Testis (tissue), 3 donors: ENCODE data around the gene STAC2. TPM values are rescaled to one million over a fixed set of nuclear protein-coding genes. Genes with fewer than 3 reads are reported as not detected.

ENCODE experiments used
- DNase-seq: peaks from one replicate; pipeline ENCODE4 v3.0.0-alpha.2; 2019
- H3K27ac ChIP-seq, 2 donors: fragments of 200-600 bp; sonication (generic); one replicate each; pipeline ENCODE4 v1.5.1; 2019
- H3K27me3 ChIP-seq: fragments of 200-600 bp; sonication (generic); one replicate; pipeline ENCODE4 v1.5.1; 2019
- H3K36me3 ChIP-seq: fragments of 200-600 bp; sonication (generic); one replicate; pipeline ENCODE4 v1.5.1; 2017; ENCODE audit warnings: low read depth; ENCODE audit errors: missing control alignments
- H3K4me1 ChIP-seq: fragments of 200-600 bp; sonication (generic); one replicate; pipeline ENCODE4 v1.5.1; 2019
- H3K4me3 ChIP-seq, 2 donors: fragments of 200-600 bp; sonication (generic); one replicate each; pipeline ENCODE4 v1.5.1; 2017 to 2019
- H3K9me3 ChIP-seq: fragments of 200-600 bp; sonication (generic); one replicate; pipeline ENCODE4 v1.5.1; 2017
- POLR2A ChIP-seq: fragments of 450-650 bp; IDR thresholded peaks from one replicate; pipeline ENCODE4 v1.6.1; 2017; ENCODE audit warnings: antibody characterized with exemption, mild to moderate bottlenecking, moderate library complexity
- WGBS, 2 donors: methylation state at CpG; one replicate each; pipeline ENCODE4 v1.1.5; 2018; 5-methylcytosine and 5-hydroxymethylcytosine counted together
- intact Hi-C: fragments of 100-400 bp; cut with DNase I; formaldehyde crosslinking; loops from one replicate; pipeline ENCODE4 v1.15.1; 2023; ENCODE audit warnings: low total_unique reads
- polyA plus RNA-seq: library from polyadenylated mRNA; stranded (reverse); fragments of 350-450 nt; fragmentation: Illumina TruSeq; extraction: RNeasy Lipid Tissue Mini Kit (QIAGEN cat#74804); gene quantifications from one replicate; pipeline ENCODE4 v1.2.3, GENCODE V29; 2014; ENCODE audit warnings: low read depth, low replicate concordance; ENCODE audit not compliant: insufficient read depth
- total RNA-seq, 2 donors: library from RNA; depleted of rRNA; stranded (reverse); fragments of >200 nt; gene quantifications; one replicate each; pipeline ENCODE4 v1.2.3, GENCODE V29; 2016
- TF ChIP-seq, protein P1 (sequence below), 3 experiments: fragments of 450-650 bp in 2 of 3; fragments of 200-600 bp in 1 of 3; sonication (generic) in 1 of 3; IDR thresholded peaks; one replicate each; pipeline ENCODE4 v1.5.1; 2016 to 2019; ENCODE audit warnings: antibody characterized with exemption in 3 of 3, mild to moderate bottlenecking in 2 of 3, moderate library complexity in 1 of 3

The STAC2 gene
- total and polyA plus RNA-seq, 3 donors from 2014 or later, result 0.24 to 1.1 (median 0.37) TPM

GRCh38 chr17:39244016-39244599 is 18.4 kb upstream of the STAC2 start:
- Histone ChIP-seq H3K27ac (no peak overlapping the region), H3K36me3 (no peaks in the 10 kb centered on the region), H3K4me1 (no peaks in the 10 kb centered on the region), H3K27me3 (no peaks in the 10 kb centered on the region), H3K9me3 (no peaks in the 10 kb centered on the region), H3K4me3 (no peak overlapping the region)
- no peak for DNase-seq
- intact Hi-C loops, result no loop called here
- WGBS, 2 donors, result 42 to 55% methylated on average over 8 to 11 of the region's 11 CpGs
- TF ChIP-seq POLR2A, result no peak
- TF ChIP-seq, protein P1, sequence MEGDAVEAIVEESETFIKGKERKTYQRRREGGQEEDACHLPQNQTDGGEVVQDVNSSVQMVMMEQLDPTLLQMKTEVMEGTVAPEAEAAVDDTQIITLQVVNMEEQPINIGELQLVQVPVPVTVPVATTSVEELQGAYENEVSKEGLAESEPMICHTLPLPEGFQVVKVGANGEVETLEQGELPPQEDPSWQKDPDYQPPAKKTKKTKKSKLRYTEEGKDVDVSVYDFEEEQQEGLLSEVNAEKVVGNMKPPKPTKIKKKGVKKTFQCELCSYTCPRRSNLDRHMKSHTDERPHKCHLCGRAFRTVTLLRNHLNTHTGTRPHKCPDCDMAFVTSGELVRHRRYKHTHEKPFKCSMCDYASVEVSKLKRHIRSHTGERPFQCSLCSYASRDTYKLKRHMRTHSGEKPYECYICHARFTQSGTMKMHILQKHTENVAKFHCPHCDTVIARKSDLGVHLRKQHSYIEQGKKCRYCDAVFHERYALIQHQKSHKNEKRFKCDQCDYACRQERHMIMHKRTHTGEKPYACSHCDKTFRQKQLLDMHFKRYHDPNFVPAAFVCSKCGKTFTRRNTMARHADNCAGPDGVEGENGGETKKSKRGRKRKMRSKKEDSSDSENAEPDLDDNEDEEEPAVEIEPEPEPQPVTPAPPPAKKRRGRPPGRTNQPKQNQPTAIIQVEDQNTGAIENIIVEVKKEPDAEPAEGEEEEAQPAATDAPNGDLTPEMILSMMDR (IDR thresholded peaks at IDR 0.05), result no peak

DNA sequence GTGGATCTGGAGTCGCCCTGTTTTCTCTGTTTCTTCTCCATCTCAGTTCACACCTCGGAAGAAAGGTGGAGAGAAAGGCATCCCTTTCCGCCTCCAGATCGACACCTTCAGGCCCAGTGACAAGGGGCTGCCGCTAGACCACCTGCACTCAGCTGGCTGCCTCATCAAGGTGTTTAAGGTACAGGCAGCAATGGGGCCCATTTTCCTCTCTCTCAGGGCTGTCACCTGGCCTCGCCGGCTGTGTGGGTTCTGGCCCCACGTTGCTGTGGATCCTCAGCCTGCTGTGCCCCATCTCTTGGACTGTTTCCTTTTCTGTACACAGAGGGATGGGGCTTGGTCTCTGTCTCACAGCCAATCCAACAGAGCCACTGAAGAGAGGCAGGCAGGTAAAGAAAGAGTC is 17.4 kb upstream of the STAC2 start:
- WGBS, 2 donors, result 80 to 86% methylated on average over 6 to 8 of the region's 8 CpGs
- DNase-seq, result no peak
- TF ChIP-seq POLR2A, result no peak
- TF ChIP-seq, protein P1 (IDR thresholded peaks at IDR 0.05), result no peak

DNA sequence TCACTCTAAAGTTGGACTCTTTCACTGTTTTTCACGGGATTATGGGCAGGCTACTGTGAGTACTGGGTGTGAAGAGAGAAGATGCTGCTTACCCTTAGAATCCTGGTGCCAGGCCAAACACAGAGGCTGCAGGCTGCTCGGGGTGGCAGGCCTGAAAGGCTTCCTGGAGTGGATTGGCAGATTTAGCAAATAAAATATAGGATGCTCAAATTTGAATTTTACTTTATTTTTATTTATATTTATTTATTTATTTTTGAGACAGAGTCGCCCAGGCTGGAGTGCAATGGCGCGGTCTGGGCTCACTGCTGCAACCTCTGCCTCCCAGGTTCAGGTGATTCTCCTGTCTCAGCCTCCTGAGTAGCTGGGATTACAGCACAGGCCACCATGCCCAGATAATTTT is 14.9 kb upstream of the STAC2 start:
- Histone ChIP-seq H3K9me3 (no peaks in the 10 kb centered on the region), H3K27me3 (no peaks in the 10 kb centered on the region), H3K4me1 (no peaks in the 10 kb centered on the region), H3K4me3 (no peak overlapping the region), H3K36me3 (no peaks in the 10 kb centered on the region), H3K27ac (no peak overlapping the region)
- intact Hi-C loops, result no loop called here
- DNase-seq, result no peak
- TF ChIP-seq, protein P1 (IDR thresholded peaks at IDR 0.05), result no peak
- TF ChIP-seq POLR2A, result no peak
- WGBS, 2 donors, result 87 to 90% methylated on average over 5 of the region's 5 CpGs

More for the DNA sequence above, 17.4 kb upstream of the STAC2 start:
- intact Hi-C loops, result no loop called here
- Histone ChIP-seq H3K36me3 (no peaks in the 10 kb centered on the region), H3K4me3 (no peak overlapping the region), H3K27ac (no peak overlapping the region), H3K9me3 (no peaks in the 10 kb centered on the region), H3K4me1 (no peaks in the 10 kb centered on the region), H3K27me3 (no peaks in the 10 kb centered on the region)

GRCh38 chr17:39239640-39240314 is 14.0 kb upstream of the STAC2 start:
- Histone ChIP-seq H3K36me3 (no peaks in the 10 kb centered on the region), H3K4me1 (no peaks in the 10 kb centered on the region), H3K27me3 (no peaks in the 10 kb centered on the region), H3K27ac (no peak overlapping the region), H3K9me3 (no peaks in the 10 kb centered on the region), H3K4me3 (no peak overlapping the region)
- peak; percentile 58 for DNase-seq
- intact Hi-C loops, result no loop called here
- 47 to 50% methylated on average over 16 of the region's 16 CpGs for WGBS, 2 donors
- no peak for TF ChIP-seq POLR2A
- TF ChIP-seq, protein P1 (IDR thresholded peaks at IDR 0.05), result peak; percentile 15 to 42 (median 29)
